Central memory CD8-positive, alpha-beta T cell (primary cell): ENCODE measurements around the gene GMNN.

ENCODE experiments used
- ATAC-seq: fragments of 150-1000 bp; cut with Tn5 transposase; replicated peaks from 2 replicates; pipeline ENCODE4 v1.10.0; 2022; ENCODE audit warnings: mild to moderate bottlenecking, moderate FRiP score, moderate number of reproducible peaks; ENCODE audit not compliant: poor library complexity, severe bottlenecking; ENCODE audit errors: extremely low read depth
- DNase-seq, 2 donors: peaks; one replicate each; pipeline ENCODE4 v3.0.0; 2021; ENCODE audit warnings: low spot score in 2 of 2
- H3K27ac Mint-ChIP-seq: one replicate; pipeline ENCODE4 v1.8.0; 2022; ENCODE audit warnings: low read depth, mild to moderate bottlenecking, moderate library complexity, mixed read lengths
- H3K27me3 Mint-ChIP-seq: one replicate; pipeline ENCODE4 v1.8.0; 2022; ENCODE audit warnings: mixed read lengths
- H3K36me3 Mint-ChIP-seq: one replicate; pipeline ENCODE4 v1.8.0; 2022; ENCODE audit warnings: mild to moderate bottlenecking, moderate library complexity, mixed read lengths; ENCODE audit not compliant: insufficient read depth
- H3K4me1 Mint-ChIP-seq: one replicate; pipeline ENCODE4 v1.8.0; 2022; ENCODE audit warnings: mixed read lengths
- H3K4me3 Mint-ChIP-seq: one replicate; pipeline ENCODE4 v1.8.0; 2022; ENCODE audit warnings: mild to moderate bottlenecking, moderate library complexity, mixed read lengths
- H3K9me3 Mint-ChIP-seq: one replicate; pipeline ENCODE4 v1.8.0; 2022; ENCODE audit warnings: mixed read lengths

GMNN gene

DNA sequence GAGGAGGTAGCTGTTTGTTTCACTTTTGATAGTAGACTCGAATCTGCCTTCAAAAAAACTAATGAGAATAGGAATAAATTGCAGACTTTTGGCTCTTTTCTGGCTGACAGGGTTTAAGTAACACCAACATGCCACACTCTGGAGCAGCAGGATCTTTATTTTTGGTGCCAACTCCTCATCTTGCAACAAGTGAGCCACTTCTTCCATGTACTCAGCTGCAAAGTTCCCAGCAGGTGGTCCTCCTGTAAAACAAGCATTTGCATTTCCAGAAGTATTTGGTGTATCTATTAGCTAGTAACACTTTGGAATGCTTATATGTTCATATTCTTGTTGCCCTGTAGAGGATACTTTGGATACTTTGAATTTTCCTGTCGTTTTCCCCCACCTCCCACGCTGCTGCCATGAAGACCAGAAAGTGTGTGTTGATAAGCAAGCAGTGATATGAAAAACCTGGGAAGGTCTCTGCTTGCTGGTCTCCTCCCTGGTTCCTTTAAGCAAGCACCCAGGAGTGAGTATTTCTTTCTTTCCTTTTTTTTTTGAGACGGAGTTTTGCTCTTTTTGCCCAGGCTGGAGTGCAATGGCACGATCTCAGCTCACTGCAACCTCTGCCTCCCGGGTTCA lies 23.0 kb downstream of the GMNN start:
- peaks cover 5% of the 10 kb centered on the region for H3K4me1 Mint-ChIP-seq
- no peak for DNase-seq
- H3K27ac Mint-ChIP-seq, result no peak overlapping the region
- H3K36me3 Mint-ChIP-seq, result peaks cover 17% of the 10 kb centered on the region
- H3K27me3 Mint-ChIP-seq, result no peaks in the 10 kb centered on the region
- no peaks in the 10 kb centered on the region for H3K9me3 Mint-ChIP-seq
- ATAC-seq, result no peak
- no peak overlapping the region for H3K4me3 Mint-ChIP-seq

DNA sequence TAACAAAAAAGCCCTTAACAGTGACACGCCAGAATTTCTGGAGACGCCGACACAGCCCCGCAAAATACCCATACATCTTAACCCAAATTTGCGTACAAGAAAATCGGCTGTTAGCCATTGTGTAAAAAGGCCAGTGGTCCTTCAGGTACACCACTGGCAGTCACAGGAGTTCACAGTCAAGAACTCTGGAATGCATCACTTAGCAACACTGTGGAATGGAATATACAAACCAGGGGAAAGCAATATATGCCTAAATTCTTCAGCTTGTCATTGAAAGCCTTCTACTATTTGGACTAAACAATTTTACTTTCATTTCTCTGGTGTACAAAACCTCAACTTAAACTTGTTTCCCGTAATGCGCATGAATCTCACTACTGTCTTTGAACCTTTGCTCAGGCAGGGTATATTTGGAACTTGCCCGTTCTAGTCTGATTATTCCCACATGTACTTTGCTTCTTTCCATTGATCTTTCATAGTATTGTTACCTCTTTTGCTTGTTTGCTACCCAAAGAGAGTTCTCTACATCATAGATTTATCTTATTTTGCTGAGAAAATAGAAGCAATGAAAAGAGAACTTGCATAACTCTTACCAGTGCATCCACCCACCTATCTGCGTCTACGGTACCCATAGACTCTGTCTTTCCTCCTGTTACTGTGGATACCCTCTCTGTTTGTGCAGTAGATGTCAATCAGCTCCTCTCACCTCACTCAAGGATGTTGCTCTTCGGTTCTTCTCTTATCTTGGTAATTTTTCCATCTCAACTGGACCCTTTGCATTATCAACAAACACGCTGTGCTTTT lies 24.2 kb downstream of the GMNN start, which contains the start of gene ARMH2:
ARMH2 (minus strand) TSS at position 178 of the 801 bp plus-strand sequence; CDS start at position 118, 60 bp downstream.
- Mint-ChIP-seq H3K27ac (peak within 1 kb of the TSS; percentile 15), H3K36me3 (peaks cover 29% of the 10 kb centered on the region), H3K27me3 (no peaks in the 10 kb centered on the region), H3K4me1 (peaks cover 10% of the 10 kb centered on the region), H3K4me3 (peak within 1 kb of the TSS; percentile 1), H3K9me3 (no peaks in the 10 kb centered on the region)
- DNase-seq, result no peak
- no peak for ATAC-seq

DNA sequence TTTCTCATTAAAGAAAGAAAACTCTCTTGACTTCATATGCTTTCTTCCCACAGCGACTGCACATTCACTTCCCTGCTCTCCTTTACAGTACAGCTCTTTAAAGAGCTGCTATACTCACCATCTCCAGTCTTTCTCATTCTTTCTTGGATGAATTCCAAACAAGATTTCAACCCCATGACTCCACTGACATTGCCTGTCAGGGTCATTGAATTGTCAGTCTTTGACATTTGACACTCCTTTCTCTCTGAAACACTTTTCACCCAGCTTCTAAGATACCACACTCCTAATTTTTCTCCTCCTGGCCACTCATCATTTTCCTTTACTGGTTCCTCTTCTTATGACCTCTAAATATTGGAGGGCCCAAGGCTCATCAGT lies 24.8 kb downstream of the GMNN start:
- no peaks in the 10 kb centered on the region for H3K9me3 Mint-ChIP-seq
- peaks cover 10% of the 10 kb centered on the region for H3K4me1 Mint-ChIP-seq
- no peak for DNase-seq
- peaks cover 32% of the 10 kb centered on the region for H3K36me3 Mint-ChIP-seq
- H3K27me3 Mint-ChIP-seq, result no peaks in the 10 kb centered on the region
- H3K27ac Mint-ChIP-seq, result peak overlapping the region; percentile 15
- no peak for ATAC-seq
- H3K4me3 Mint-ChIP-seq, result peak overlapping the region; percentile 1

DNA sequence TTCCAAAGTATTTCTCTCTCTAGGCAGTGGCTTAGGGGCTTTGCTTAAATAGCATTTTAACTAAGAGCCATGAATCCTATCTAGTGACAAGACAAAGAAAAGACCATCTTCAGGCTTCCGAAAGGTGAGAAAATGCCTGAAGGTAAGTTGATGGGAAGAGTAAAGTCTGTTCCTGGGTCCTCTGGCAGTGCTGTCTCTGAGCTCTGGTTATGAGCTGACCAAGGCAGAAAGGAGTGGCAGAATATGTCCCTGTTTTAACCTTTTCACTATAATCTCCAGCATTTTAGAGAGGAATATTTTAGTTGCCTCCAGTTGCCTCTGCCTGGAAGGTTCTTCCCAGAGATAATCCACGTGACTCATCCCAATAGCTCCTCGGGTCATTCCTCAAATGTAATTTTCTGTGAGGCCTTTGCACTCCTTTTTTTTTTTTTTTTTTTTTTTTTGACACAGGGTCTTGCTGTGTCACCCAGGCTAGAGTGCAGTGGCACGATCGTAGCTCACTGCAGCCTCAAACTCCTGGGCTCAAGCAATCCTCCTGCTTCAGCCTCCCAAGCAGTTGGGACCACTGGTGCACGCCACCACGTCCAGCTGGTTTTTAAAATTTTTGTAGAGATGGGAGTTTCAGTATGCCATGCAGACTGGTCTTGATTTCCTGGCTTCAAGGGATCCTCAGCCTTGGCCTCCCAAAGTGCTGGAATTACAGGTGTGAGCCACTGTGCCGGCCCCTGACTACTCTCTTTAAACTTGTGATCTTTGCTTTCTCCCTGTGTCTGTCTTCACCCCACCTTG lies 27.7 kb downstream of the GMNN start:
- H3K9me3 Mint-ChIP-seq, result no peaks in the 10 kb centered on the region
- H3K27ac Mint-ChIP-seq, result peak overlapping the region; percentile 50

DNA sequence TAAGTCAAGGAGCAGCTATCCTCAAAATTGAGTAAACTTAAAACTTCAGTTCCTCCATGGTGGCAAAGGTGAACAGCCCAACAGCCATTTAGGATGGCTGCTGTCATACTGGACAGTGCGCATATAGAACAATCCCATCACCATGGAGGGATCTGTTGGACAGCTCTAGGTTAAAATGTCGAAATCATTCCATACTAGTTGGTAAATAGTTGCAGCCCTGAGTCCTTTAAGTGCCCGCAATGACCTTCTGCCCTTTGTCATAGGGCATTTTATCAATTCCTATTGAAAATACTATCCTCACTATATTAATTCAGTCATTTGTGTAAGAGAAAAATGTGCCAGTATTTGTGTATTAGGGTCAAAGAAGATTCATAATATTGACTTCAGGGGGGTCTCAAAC lies 32.8 kb downstream of the GMNN start:
- peak overlapping the region; percentile 57 for H3K27ac Mint-ChIP-seq
- no peak for ATAC-seq
- H3K36me3 Mint-ChIP-seq, result peaks cover 79% of the 10 kb centered on the region
- H3K9me3 Mint-ChIP-seq, result no peaks in the 10 kb centered on the region
- no peaks in the 10 kb centered on the region for H3K27me3 Mint-ChIP-seq
- H3K4me1 Mint-ChIP-seq, result peaks cover 5% of the 10 kb centered on the region
- no peak for DNase-seq
- no peak overlapping the region for H3K4me3 Mint-ChIP-seq

More for the DNA sequence above, 27.7 kb downstream of the GMNN start:
- Mint-ChIP-seq H3K27me3 (no peaks in the 10 kb centered on the region), H3K4me1 (peaks cover 10% of the 10 kb centered on the region), H3K36me3 (peaks cover 55% of the 10 kb centered on the region), H3K4me3 (no peak overlapping the region)
- DNase-seq, result no peak
- ATAC-seq, result no peak

DNA sequence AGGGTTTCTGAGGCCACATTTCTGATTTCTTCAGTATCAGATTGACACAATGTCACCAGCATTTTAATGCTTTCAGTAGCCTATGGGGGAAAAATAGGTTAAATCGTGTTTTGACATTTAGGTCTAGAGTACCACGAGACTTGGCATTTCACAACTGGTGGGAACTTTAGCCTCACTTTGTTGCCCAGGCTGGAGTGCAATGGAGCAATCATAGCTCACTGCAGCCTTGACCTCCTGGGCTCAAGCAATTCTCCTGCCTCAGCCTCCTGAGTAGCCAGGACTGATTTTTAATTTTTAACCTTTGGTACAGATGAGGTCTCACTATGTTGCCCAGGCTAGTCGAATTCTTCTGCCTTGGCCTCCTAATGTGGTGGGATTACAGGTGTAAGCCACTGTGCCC lies 35.0 kb downstream of the GMNN start:
- H3K27ac Mint-ChIP-seq, result peak overlapping the region; percentile 22
- H3K4me3 Mint-ChIP-seq, result no peak overlapping the region
- no peaks in the 10 kb centered on the region for H3K9me3 Mint-ChIP-seq
- no peaks in the 10 kb centered on the region for H3K27me3 Mint-ChIP-seq
- DNase-seq (no peak), ATAC-seq (no peak)
- H3K36me3 Mint-ChIP-seq, result peaks cover 61% of the 10 kb centered on the region
- no peaks in the 10 kb centered on the region for H3K4me1 Mint-ChIP-seq

DNA sequence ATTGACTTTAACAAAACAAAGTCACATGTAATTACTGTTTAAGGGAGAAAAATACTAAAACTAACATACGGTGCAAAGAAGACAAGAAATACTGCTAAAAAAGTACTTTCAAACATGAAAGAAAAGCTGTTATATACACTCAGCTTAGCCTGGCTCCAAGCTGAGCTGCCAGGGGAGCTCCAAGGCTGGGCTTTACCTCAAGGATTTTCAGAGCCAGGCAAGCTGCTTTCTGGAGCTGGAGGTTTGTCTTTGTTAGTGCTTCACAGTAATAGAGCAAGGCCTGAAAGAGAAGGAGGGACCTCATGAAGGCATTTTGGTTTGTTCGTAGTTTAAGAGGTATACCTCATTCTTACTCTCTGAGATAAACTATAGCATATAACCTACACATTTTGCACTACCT lies 43.6 kb downstream of the GMNN start:
- DNase-seq (no peak), ATAC-seq (no peak)
- peaks cover 52% of the 10 kb centered on the region for H3K36me3 Mint-ChIP-seq
- H3K27ac Mint-ChIP-seq, result no peak overlapping the region
- peaks cover 11% of the 10 kb centered on the region for H3K4me1 Mint-ChIP-seq
- H3K27me3 Mint-ChIP-seq, result no peaks in the 10 kb centered on the region
- H3K4me3 Mint-ChIP-seq, result no peak overlapping the region
- H3K9me3 Mint-ChIP-seq, result no peaks in the 10 kb centered on the region

DNA sequence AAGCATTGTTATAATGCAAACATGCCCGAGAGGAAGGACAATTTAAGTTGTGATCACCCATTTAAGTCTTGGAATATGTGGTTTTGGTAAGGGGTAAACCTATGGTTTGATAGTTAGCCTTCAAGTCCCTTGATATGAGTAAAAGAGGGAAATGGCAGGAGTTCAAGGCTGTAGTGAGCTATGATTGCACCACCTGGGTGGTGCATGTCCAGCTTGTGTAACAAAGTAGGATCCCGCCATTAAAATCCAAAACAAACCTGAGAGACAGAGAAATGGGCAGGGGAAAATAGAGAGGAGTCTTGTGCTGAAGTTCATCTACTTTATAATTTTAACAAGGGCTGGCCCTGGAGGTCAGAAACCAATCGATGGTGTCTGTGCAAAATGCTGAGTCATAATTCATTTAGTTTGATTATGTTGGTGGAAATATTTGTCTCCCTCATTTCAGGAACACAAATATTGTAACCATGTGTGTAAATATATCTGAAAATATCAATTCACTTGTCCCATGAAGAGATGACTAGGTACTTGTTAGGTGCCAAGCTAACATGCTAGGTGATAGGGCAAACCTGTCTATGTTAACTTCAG lies 47.2 kb downstream of the GMNN start:
- no peak overlapping the region for H3K27ac Mint-ChIP-seq
- no peaks in the 10 kb centered on the region for H3K27me3 Mint-ChIP-seq
- H3K9me3 Mint-ChIP-seq, result no peaks in the 10 kb centered on the region
- peaks cover 85% of the 10 kb centered on the region for H3K36me3 Mint-ChIP-seq
- H3K4me1 Mint-ChIP-seq, result peaks cover 15% of the 10 kb centered on the region
- ATAC-seq, result no peak
- H3K4me3 Mint-ChIP-seq, result no peak overlapping the region
- no peak for DNase-seq

DNA sequence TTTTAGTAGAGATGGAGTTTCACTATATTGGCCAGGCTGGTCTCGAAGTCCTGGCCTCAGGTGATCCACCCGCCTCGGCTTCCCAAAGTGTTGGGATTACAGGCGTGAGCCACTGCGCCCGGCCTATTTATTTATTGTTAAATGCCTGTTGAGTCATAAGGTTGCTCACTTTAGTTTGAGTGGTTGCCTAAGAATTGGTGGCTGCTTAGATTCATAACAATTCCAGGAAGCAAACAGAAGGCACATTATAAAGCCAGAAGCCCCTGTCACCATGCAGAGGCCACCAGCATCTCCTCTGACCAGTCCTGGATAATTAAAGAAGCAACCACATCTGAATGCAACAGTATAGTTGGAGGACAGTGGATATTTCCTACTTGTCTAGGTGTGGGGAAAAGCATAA lies 48.0 kb downstream of the GMNN start:
- Mint-ChIP-seq H3K36me3 (peaks cover 89% of the 10 kb centered on the region), H3K27me3 (no peaks in the 10 kb centered on the region), H3K4me1 (peaks cover 23% of the 10 kb centered on the region), H3K9me3 (no peaks in the 10 kb centered on the region), H3K27ac (no peak overlapping the region), H3K4me3 (no peak overlapping the region)
- DNase-seq (no peak), ATAC-seq (no peak)

DNA sequence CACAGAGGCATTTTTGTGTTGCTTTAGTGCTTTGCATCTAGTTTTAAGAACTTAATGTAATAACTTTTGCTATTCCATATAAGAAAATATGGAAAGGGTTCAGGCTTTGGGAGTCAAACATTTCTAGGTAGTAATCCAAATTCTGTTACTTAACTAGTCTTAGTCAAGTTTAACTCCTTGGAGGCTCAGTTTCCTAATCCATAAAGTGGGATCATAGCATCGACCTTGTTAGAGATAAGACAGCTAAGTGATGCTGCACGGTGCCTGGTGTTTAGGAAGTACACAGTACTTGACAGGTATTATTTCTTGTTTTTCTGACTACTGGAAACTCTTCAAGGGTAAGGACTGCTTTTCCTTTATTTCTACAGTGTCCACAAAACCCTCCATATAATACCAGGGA lies 48.4 kb downstream of the GMNN start:
- H3K4me1 Mint-ChIP-seq, result peaks cover 27% of the 10 kb centered on the region
- H3K27ac Mint-ChIP-seq, result no peak overlapping the region
- H3K4me3 Mint-ChIP-seq, result no peak overlapping the region
- DNase-seq (no peak), ATAC-seq (no peak)
- H3K27me3 Mint-ChIP-seq, result no peaks in the 10 kb centered on the region
- peaks cover 89% of the 10 kb centered on the region for H3K36me3 Mint-ChIP-seq
- no peaks in the 10 kb centered on the region for H3K9me3 Mint-ChIP-seq

DNA sequence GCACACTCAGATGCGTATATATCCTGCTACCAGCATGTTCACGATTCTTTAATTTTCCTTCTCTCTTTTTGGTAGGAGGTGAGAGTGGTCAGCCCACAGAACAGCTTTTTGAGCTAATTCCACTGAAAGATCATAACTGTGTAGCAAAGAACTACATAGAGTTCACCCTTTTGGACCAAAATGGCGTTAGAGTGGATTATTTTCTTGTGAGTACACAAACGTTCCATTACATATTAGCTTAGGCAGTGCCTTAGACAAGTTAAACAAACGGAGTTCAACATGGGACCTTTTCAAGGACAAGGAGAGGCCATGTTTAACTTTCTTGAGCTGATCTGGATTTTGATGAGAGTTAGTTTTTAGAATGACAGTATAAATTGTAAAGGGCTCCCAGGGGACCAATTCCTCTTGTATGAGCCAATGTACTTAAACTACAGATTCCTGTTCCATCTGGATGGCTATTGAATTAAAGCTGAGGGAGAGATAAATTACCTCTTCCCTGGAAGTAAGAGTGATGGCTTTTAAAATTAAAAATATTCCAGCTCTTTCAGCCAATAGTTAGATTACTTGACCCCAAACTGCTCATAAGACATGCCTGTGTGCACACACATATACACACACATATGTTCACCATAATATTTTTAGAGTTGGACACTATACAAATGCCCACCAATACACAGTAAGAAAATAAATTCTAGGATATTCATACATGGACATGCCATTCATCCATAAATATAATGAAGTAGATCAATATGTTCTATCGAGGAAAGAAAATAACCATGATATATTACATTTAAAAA lies 49.6 kb downstream of the GMNN start:
- Mint-ChIP-seq H3K27ac (peak overlapping the region; percentile 75), H3K4me1 (peaks cover 22% of the 10 kb centered on the region), H3K36me3 (peaks cover 89% of the 10 kb centered on the region), H3K4me3 (no peak overlapping the region), H3K27me3 (no peaks in the 10 kb centered on the region), H3K9me3 (no peaks in the 10 kb centered on the region)
- ATAC-seq, result no peak
- no peak for DNase-seq

DNA sequence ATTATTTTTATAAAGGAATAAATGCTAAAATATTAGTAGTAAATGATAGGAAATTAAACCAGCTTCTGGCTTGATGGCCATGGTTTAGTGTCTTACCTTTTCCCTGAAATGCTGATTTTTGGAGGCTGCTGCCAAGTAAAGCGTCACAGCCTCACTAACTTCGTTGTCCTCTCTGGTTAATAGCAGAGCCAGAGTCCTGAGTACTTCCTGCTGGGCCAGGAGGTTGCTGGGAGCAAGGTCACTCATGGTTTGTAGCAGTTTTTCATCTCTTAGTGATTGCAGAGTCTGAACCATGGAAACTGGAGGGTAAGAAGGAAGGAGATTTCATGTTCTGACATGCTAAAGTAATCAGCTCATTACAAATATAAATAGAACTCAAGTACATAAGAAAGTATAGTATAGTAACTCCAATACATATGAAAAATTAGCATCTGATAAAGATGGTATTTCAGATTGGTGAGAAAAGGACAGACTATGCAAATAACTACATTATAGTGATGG lies 50.4 kb downstream of the GMNN start:
- H3K27ac Mint-ChIP-seq, result no peak overlapping the region
- H3K9me3 Mint-ChIP-seq, result no peaks in the 10 kb centered on the region
- DNase-seq, result no peak
- peaks cover 21% of the 10 kb centered on the region for H3K4me1 Mint-ChIP-seq
- peaks cover 93% of the 10 kb centered on the region for H3K36me3 Mint-ChIP-seq
- H3K27me3 Mint-ChIP-seq, result no peaks in the 10 kb centered on the region
- H3K4me3 Mint-ChIP-seq, result no peak overlapping the region
- no peak for ATAC-seq
